Adrenal gland (tissue), 12 donors: ENCODE measurements around the gene C16orf96. TPM values are rescaled to one million over a fixed set of nuclear protein-coding genes. Genes with fewer than 3 reads are reported as not detected.

Experiments used
- DNase-seq, 7 donors: peaks; one replicate each; pipeline ENCODE4 v3.0.0-alpha.2; 2019 to 2020
- H3K27ac ChIP-seq, 5 donors: fragments of 200-600 bp; sonication (generic) in 4 of 5; 1 replicate in 3 of 5; 2 replicates in 2 of 5; pipeline versions ENCODE4 v1.5.1 to v1.8.0; 2016 to 2020; ENCODE audit warnings: mild to moderate bottlenecking in 1 of 5
- H3K27me3 ChIP-seq: fragments of 200-600 bp; 2 replicates; pipeline ENCODE4 v1.8.0; 2021
- H3K36me3 ChIP-seq, 2 donors: fragments of 200-600 bp; replicated peaks in 1 of 2; 1 replicate in 1 of 2; 2 replicates in 1 of 2; pipeline versions ENCODE4 v1.5.1 to v1.8.0; 2018 to 2022
- H3K4me1 ChIP-seq, 2 donors: fragments of 200-600 bp; replicated peaks in 1 of 2; 1 replicate in 1 of 2; 2 replicates in 1 of 2; pipeline versions ENCODE4 v1.5.1 to v1.8.0; 2018 to 2021
- H3K4me3 ChIP-seq, 4 donors: fragments of 200-600 bp; sonication (generic) in 3 of 4; one replicate each; pipeline ENCODE4 v1.5.1; 2016 to 2018
- H3K9me3 ChIP-seq, 3 donors: fragments of 200-600 bp; sonication (generic) in 1 of 3; replicated peaks in 1 of 3; 1 replicate in 2 of 3; 2 replicates in 1 of 3; pipeline versions ENCODE4 v1.5.1 to v1.8.0; 2016 to 2021
- CTCF ChIP-seq, 6 experiments: fragments of 450-650 bp in 4 of 6; fragments of 200-600 bp in 2 of 6; sonication (generic) in 1 of 6; IDR thresholded peaks; 1 replicate in 5 of 6; 2 replicates in 1 of 6; pipeline versions ENCODE4 v1.5.1 to v1.8.0; 2016 to 2021; ENCODE audit warnings: antibody characterized with exemption in 6 of 6, mild to moderate bottlenecking in 2 of 6, moderate library complexity in 1 of 6
- POLR2A ChIP-seq, 2 donors: fragments of 450-650 bp; IDR thresholded peaks; one replicate each; pipeline ENCODE4 v1.6.1; 2017; ENCODE audit warnings: antibody characterized with exemption in 2 of 2, mild to moderate bottlenecking in 2 of 2, moderate library complexity in 1 of 2
- WGBS, 4 donors: extraction: QIAGEN DNeasy Blood & Tissue Kit in 2 of 4; methylation state at CpG; one replicate each; pipeline versions ENCODE4 v1.1.5 to v1.1.7; 2013 to 2017; 5-methylcytosine and 5-hydroxymethylcytosine counted together
- intact Hi-C, 2 donors: fragments of 100-400 bp; cut with DNase I; formaldehyde crosslinking; loops; one replicate each; pipeline versions ENCODE4 v1.14.1 to v1.15.0; 2022 to 2023
- polyA plus RNA-seq, 3 donors: library from polyadenylated mRNA; stranded (reverse); fragments of 200-250 nt in 2 of 3; fragments of 350-450 nt in 1 of 3; fragmentation: Illumina TruSeq in 1 of 3; extraction: RNeasy Lipid Tissue Mini Kit (QIAGEN cat#74804) in 1 of 3; gene quantifications; one replicate each; pipeline ENCODE4 v1.2.3, GENCODE V29; 2013 to 2014
- total RNA-seq, 9 donors: library from RNA; depleted of rRNA in 4 of 9; stranded (reverse); fragments of >200 nt in 4 of 9; fragments of 120-200 nt in 1 of 9; fragmentation: NEBNext Ultra II Directional in 1 of 9; extraction: Animal tissue kit (Norgen Biotek cat#: 25700) in 1 of 9; gene quantifications; one replicate each; pipeline versions ENCODE4 v1.1.0 to v1.2.4, GENCODE V29; 2013 to 2023
- donor health status: healthy with polysubstance abuse.
- donor health status: Bipolar disorder and iron deficiency.
- donor health status: DM: yes; HTN: yes; CAD: no.
- donor health status: DM: no; HTN: no; CAD: no.
- donor health status: DM: no; HTN: no; CAD: no.
- donor health status: DM: yes; HTN: yes; CAD: no.

Gene C16orf96
- total and polyA plus RNA-seq, 12 donors, result 0.07 to 0.61 (median 0.28) TPM; not detected in 1

GRCh38 chr16:4574919-4575705 is 19.0 kb downstream of the C16orf96 start:
- Histone ChIP-seq H3K9me3 (no peaks in the 10 kb centered on the region), H3K36me3 (no peaks in the 10 kb centered on the region), H3K27ac (no peak overlapping the region), H3K27me3 (no peaks in the 10 kb centered on the region), H3K4me1 (no peaks in the 10 kb centered on the region), H3K4me3 (no peak overlapping the region)
- no peak for DNase-seq
- 75 to 78% (median 76%) methylated on average over 4 to 11 of the region's 11 CpGs for WGBS, 4 donors
- no peak for TF ChIP-seq CTCF (IDR thresholded peaks at IDR 0.05)
- no peak for TF ChIP-seq POLR2A (IDR thresholded peaks at IDR 0.05)
- intact Hi-C loops, result no loop called here

GRCh38 chr16:4576008-4576407 is 19.9 kb downstream of the C16orf96 start:
- TF ChIP-seq CTCF (IDR thresholded peaks at IDR 0.05) (no peak), POLR2A (IDR thresholded peaks at IDR 0.05) (no peak)
- no peak overlapping the region for H3K4me3 ChIP-seq
- H3K36me3 ChIP-seq, result no peaks in the 10 kb centered on the region
- H3K4me1 ChIP-seq, result no peaks in the 10 kb centered on the region
- no peak overlapping the region for H3K27ac ChIP-seq
- WGBS, 4 donors, result 94 to 97% (median 95%) methylated on average over 6 to 15 of the region's 15 CpGs
- no peak for DNase-seq
- intact Hi-C loops, result no loop called here
- H3K9me3 ChIP-seq, result no peaks in the 10 kb centered on the region
- no peaks in the 10 kb centered on the region for H3K27me3 ChIP-seq

GRCh38 chr16:4578961-4579530 is 22.9 kb downstream of the C16orf96 start:
- no peak overlapping the region for H3K27ac ChIP-seq
- intact Hi-C loops, result no loop called here

GRCh38 chr16:4580250-4580649 is 24.1 kb downstream of the C16orf96 start:
- intact Hi-C loops, result no loop called here
- Histone ChIP-seq H3K4me1 (no peaks in the 10 kb centered on the region), H3K27me3 (no peaks in the 10 kb centered on the region), H3K9me3 (no peaks in the 10 kb centered on the region), H3K27ac (no peak overlapping the region), H3K36me3 (no peaks in the 10 kb centered on the region), H3K4me3 (no peak overlapping the region)
- TF ChIP-seq CTCF (IDR thresholded peaks at IDR 0.05) (no peak), POLR2A (IDR thresholded peaks at IDR 0.05) (no peak)
- no peak for DNase-seq
- WGBS, 4 donors, result 50 to 70% (median 53%) methylated on average over 3 to 6 of the region's 6 CpGs

More at GRCh38 chr16:4578961-4579530, 22.9 kb downstream of the C16orf96 start:
- no peaks in the 10 kb centered on the region for H3K36me3 ChIP-seq
- WGBS, 4 donors, result 68 to 80% (median 72%) methylated on average over 5 to 13 of the region's 13 CpGs
- TF ChIP-seq CTCF (IDR thresholded peaks at IDR 0.05) (no peak), POLR2A (IDR thresholded peaks at IDR 0.05) (no peak)
- no peaks in the 10 kb centered on the region for H3K9me3 ChIP-seq
- no peaks in the 10 kb centered on the region for H3K4me1 ChIP-seq
- no peak for DNase-seq
- H3K27me3 ChIP-seq, result no peaks in the 10 kb centered on the region
- no peak overlapping the region for H3K4me3 ChIP-seq
